Measurements from ENCODE around the gene CTSO.
"Not testable (repeated sequence)": the region's sequence is repeated elsewhere in the genome, so short reads cannot be mapped to it uniquely, and the experiment has no call there.

Gene CTSO

GRCh38 chr4:155904331-155904730 is 49.3 kb downstream of the CTSO start:
- DNase-seq: no peak

- no peak for DNase-seq
Observed at GRCh38 chr4:155903453-155903852, 50.2 kb downstream of the CTSO start, which contains the start of gene TDO2. Gene TDO2, plus strand, starts transcription at chr4:155903696. Its CDS starts 63 bp downstream, at chr4:155903759.

DNA sequence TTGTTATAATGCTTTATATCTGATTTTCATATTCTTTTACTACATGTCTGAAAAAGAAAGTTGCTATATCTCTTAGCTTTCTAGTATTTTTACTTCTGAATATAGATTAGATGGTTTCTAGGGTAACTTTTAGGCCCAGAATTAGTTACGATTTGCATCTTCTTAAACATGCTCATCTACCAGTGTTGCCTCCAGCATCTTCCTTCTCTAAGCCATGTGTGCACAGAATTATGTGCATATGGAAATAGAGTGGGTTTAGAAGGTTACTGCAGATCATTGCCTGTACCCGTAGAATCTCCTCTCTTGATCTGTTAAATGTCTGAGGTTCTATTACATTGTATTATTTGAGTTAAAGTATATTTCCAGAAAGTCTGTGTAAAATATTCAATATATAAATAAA is 52.7 kb downstream of the CTSO start:
- DNase-seq: no peak

DNA sequence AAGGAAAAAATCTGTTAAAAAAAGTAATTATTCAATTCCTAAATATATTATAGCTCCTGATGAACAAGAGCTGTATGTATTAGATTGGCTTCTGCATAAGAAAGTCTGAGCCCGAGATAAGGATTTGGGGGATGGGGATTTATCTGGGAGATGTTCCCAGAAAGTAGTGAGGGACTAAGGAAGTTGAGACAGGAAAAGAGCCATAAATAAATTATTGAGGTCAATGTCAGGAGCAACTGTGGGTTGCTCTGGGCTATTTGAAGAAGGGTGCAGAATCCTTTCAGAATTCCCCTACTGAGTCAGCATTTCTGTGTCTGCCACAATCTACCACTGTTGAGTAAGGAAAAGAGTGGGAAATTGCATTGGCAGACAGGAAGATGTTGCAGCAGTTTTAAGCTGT is 53.3 kb downstream of the CTSO start:
- no peak for DNase-seq

GRCh38 chr4:155899891-155900290 is 53.8 kb downstream of the CTSO start:
- DNase-seq: no peak

GRCh38 chr4:155898371-155898770 is 55.3 kb downstream of the CTSO start:
- not testable (repeated sequence) for DNase-seq

- no peak for DNase-seq
Observed at GRCh38 chr4:155891058-155891457, 62.6 kb downstream of the CTSO start.

DNA sequence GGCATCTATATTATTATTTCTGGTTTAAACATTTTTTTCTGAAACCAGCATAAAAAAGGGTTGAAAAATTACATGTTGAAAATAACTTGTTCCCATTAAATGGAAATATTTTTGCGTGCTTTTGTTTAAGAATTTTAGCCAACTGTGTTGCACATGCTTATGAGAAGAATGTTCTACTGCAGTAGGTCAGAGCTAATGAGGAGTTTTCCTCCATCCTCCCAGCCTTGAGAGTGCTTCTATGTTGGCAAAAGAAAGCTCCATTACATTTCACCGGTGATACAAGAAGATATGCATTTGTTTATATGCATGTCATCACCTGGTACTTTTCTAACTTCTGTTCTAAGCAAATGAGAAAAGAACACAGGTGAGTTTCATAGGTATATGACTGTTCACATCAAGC is 63.7 kb downstream of the CTSO start:
- DNase-seq: no peak

DNA sequence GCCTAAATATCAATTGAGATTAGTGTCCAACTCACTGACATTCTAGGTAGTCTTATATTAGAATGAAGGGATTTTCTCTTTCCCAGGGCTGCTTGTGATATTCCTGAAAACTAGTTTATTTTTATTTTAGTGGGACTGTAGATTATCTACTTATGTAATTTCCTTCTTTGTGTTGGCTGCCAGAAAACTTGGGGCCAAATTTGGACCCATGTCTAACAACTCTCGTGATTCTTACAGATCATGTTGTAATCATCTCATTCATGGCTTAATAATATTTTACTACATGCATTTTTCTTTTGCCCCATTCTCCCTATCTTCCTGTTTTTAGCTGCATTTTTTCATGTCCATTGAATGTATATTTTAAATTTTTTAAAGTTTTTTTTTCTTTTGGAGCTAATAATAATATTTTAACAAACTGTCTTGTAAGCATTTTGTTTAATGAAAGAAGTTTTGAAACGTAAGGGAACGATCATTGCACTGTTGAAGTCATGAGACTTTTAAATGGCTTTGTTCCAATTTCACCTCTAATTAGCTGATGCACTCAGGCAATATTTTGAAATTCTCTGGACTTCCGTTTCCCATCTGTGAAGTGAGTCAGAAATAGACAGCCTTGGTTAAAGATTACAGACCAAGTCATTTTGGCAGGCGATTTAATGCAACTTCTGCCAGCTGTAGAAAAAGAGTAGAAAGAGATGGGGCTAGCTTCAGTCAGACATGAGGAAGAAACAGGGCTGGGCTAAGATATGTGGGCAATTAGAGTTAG is 64.5 kb downstream of the CTSO start:
- DNase-seq: no peak

DNA sequence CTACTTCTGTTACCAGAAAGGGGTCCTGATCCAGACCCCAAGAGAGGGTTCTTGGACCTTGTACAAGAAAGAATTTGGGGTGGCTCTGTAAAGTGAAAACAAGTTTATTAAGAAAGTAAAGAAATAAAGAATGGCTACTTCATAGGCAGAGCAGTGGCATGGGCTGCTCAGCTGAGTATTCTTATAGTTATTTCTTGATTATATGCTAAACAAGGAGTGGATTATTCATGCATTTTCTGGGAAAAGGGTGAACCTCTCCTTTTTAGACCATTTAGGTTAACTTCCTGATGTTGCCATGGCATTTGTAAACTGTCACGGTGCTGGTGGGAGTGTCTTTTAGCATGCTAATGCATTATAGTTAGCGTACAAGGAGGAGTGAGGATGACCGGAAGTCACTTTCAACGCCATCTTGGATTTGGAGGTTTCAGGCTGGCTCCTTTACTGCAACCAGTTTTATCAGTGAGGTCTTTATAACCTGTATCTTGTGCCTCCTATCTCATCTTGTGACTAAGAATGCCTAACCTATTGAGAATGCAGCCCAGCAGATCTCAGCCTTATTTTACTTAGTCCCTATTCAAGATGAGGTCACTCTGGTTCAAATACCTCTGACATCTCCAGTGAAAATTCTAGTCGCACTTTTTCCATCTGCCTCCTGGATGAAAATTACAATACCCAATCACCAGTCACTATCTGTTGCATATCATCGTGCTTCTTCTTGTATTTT is 65.7 kb downstream of the CTSO start:
- no peak for DNase-seq

DNA sequence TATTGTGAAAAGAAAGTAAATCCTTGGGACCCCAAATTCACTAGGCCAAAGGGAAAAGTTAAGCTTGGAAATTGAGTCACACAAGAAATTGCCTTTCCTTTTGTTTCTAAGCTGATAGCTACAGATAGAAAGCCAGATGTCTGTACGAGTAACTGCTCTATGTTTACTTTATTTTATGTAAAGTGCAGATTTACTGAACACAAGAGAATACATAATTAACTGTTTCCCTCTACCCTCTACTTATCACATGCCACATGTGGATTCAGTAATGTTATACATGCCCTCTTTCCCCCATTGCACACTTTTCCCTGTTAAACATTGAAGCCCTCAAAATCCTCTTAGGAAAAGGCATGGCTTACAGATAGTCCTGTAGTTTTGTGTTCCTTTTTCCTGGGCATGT is 66.6 kb downstream of the CTSO start:
- DNase-seq: no peak

GRCh38 chr4:155885666-155886065 is 68.0 kb downstream of the CTSO start:
- DNase-seq: no peak

DNA sequence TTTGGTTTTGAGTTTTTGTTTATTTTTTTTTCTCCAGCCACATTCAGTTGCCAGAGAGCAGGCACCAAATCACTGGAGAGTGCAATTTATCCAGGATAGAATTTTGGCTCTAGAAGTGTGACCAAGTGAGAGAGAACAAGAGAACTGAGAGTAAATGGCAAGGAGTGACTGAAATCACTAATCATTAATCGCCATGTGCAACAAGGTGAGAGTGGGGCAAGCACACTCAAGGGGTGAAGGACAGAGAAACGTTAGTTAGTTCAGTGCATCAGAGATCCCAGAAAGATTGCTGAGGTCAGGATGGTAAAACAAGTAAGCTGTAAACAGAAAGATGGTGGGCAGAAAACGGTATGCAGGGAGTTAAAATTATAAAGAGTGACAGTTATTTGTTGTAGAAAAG is 69.8 kb downstream of the CTSO start:
- DNase-seq: no peak

DNA sequence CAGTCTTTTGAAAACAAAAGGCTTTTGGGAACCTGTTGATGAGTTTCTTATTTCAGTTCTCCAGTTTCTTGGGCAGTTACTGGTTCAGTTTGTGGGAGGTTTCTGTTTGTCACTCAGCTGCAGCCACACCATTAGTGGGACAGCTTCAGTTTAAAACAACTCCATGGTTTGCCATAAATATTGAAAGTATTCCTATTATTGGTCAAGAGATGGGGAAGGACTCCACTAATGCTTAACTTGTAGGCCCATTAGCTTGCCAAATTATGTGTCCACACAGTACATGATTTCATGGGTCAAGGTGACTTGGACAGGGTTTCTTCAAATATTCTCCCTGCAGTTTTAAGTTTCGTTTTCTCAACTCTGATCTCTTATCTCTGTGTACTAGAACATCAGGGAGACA is 72.1 kb downstream of the CTSO start:
- no peak for DNase-seq

GRCh38 chr4:155879767-155880166 is 73.9 kb downstream of the CTSO start:
- no peak for DNase-seq

GRCh38 chr4:155878611-155879010 is 75.1 kb downstream of the CTSO start:
- no peak for DNase-seq

DNA sequence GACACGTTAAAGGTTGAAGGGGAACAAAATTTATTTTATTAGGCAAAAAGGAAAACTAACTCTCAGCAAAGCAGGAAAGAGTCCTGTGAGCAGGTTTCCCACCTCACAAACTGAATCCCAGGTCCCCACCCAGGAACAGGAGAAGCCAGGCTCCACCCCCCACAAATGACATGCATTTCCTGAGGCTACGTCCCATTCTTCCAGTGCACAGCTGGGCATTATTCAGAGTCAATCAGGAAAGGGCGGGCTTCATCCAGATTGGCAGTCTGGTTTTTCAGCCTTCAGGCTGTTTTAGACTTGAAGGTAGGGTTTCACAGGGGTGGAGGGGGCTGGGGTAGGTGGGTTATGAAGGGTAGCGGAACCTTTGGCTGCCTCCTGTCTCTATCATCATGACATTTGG is 75.7 kb downstream of the CTSO start:
- DNase-seq: no peak

GRCh38 chr4:155875878-155876277 is 77.8 kb downstream of the CTSO start:
- no peak for DNase-seq

All from CD4-positive, alpha-beta T cell treated with Interferon gamma for 1 hour (primary cell).